Myocyte (in vitro differentiated cells): ENCODE results near the gene EIF4A2. TPM values are rescaled to one million over a fixed set of nuclear protein-coding genes. Genes with fewer than 3 reads are reported as not detected.
A peak's percentile ranks its signal among the peaks of the same experiment; 100 is the strongest.
"Not testable (repeated sequence)": the region's sequence is repeated elsewhere in the genome, so short reads cannot be mapped to it uniquely, and the experiment has no call there.

Experiments used
- DNase-seq: peaks from one replicate; pipeline ENCODE4 v3.0.0-alpha.2; 2012; ENCODE audit warnings: low read depth
- total RNA-seq: library from RNA; depleted of rRNA; stranded (reverse); fragments of >200 nt; gene quantifications from 2 replicates; pipeline ENCODE4 v1.2.3, GENCODE V29; 2014

Gene EIF4A2
- total RNA-seq, 1 donor from 2014 or later = 1,042 TPM

DNA sequence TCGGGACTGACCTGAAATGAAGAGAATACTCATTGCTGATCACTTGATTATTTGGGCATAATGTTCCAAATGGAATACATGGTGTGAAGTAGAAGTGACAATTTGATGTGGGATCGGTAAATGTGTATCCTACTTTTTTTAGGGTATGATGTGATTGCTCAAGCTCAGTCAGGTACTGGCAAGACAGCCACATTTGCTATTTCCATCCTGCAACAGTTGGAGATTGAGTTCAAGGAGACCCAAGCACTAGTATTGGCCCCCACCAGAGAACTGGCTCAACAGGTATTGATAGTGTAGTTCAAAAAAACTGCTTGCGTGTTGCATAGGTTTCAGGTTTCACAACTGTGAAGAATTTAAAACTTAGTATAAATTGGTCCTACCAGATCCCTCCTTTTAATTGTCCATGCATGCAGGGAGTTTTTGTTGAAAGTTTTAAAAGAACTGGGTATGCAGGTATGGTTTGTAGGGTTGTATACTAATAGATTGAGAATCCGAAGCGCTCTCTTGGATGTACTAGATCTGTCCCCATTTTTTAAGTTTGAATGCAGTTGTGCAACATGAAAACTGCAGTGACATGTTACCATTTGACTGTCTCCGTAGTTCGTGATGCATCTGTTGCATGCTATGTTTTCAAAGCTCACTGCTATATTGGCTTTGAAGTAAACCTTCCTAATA, 1.6 kb downstream of the EIF4A2 start:
- no peak for DNase-seq

DNA sequence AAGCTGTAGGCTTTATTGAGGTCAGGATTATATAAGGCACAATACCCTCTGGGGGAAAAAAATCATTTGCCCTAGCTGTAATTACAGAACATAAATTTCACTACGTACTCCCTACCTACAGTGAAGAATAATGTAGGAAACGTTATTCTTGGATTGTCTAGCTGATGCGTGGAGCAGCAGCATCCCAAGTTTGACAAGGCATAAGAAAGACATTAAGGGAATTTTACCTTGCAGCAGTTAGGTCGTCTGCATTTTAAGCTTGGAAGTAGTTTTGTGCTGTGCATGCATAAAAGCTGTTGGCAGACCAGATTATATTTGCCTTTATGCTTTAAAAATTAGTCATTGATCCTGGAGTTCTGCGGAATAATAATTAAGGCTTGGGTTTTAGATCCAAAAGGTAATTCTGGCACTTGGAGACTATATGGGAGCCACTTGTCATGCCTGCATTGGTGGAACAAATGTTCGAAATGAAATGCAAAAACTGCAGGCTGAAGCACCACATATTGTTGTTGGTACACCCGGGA, 2.2 kb downstream of the EIF4A2 start:
- no peak for DNase-seq

DNA sequence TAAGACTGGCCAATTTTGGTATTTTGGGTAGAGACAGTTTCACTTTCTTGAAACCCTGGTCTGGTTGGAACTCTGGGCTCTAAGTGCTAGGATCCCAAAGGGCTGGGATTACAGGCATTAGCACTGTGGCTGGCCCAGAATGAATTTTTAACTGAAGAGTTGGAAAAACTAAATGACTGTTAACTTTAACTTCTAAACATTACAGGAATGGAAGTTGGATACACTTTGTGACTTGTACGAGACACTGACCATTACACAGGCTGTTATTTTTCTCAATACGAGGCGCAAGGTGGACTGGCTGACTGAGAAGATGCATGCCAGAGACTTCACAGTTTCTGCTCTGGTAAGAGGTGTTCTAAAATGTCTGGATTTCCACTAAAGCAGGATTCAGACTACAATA, 3.5 kb downstream of the EIF4A2 start:
- DNase-seq = no peak

DNA sequence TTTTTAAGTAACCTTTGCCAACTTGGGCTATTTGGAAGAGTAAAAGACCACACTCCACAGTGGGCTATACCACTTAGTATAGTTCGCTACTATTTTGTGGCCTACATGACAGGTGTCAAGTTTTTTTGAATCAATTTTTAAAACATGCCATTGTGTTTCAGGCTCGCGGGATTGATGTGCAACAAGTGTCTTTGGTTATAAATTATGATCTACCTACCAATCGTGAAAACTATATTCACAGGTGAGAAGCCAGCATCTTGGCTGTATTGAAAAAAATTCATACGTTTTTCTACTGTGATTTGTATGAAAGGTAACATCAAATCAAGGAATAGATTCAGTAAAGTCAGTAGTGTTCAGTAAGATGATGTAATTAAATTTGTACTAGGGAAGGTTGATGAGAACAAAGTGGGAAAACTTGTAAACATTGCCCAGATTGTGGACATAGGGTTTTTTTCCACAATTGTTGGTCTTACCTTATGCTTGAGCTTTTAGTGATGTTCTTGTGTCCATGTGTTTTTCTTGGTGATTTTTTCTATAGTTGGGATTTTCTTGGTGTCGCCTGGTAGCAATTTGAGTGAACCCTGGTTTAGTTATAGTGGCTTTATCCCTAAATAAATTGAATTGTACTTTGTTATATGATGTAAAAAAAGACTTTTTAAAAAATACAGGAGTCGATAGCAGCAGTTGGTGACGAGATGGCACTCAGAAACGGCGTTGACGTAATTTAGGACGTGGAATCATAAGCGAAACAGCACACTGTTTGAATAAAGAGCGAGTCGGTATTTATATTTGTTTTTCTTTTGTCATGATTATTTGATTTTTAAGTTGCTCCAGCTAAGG, 4.5 kb downstream of the EIF4A2 start:
- no peak for DNase-seq

DNA sequence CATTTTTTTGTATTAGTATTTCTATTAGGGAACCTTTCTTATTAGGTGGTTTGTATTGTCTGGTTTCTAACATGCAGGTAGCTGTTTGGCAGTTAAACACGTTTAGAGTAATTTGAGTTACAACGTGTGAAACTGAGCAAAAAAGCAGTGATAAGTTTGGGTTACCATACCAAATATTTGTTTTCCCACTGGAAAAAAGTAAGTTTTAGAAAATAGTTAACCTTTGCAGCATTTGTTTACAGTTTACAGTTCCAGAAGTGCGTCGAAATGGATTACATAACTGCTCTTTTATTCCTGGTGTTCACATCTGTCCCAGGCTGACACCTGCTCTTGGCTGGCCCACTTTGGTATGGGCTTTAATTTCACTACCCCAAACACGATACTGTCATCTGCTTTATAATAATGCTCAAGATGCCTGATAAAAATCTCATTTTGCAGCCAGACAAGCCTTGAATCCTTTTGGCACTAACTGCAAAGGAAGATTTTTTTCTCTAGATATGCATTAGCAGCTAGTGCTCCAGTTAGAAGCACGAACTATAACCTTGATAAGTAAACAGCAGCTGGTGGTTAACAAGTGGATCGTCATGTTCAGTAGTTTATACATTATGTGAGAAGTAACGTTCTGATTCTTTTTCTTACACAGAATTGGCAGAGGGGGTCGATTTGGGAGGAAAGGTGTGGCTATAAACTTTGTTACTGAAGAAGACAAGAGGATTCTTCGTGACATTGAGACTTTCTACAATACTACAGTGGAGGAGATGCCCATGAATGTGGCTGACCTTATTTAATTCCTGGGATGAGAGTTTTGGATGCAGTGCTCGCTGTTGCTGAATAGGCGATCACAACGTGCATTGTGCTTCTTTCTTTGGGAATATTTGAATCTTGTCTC, 5.3 kb downstream of the EIF4A2 start:
- DNase-seq = no peak

DNA sequence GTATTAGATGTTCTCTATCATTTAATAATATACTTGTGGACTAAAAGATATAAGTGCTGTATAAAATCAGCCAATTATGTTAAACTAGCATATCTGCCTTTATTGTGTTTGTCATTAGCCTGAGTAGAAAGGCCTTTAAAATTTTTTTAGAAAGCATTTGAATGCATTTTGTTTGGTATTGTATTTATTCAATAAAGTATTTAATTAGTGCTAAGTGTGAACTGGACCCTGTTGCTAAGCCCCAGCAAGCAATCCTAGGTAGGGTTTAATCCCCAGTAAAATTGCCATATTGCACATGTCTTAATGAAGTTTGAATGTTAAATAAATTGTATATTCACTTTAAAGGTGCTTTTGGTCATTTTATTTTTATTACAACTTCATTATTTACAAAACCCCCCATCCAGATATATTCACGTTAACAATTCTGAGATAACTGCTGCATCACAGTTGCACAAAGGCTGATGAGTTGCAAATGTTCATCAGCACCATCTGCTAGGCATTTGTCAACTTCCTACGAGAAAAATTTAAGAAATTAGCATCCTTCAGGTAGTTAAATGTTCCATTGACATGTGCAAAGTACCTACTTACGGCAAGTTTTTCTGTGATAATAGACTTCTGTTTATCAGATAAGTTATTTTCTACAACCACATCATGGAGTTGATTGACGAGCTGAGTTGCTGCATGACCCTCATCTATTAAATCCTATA, 6.3 kb downstream of the EIF4A2 start:
- DNase-seq = no peak

DNA sequence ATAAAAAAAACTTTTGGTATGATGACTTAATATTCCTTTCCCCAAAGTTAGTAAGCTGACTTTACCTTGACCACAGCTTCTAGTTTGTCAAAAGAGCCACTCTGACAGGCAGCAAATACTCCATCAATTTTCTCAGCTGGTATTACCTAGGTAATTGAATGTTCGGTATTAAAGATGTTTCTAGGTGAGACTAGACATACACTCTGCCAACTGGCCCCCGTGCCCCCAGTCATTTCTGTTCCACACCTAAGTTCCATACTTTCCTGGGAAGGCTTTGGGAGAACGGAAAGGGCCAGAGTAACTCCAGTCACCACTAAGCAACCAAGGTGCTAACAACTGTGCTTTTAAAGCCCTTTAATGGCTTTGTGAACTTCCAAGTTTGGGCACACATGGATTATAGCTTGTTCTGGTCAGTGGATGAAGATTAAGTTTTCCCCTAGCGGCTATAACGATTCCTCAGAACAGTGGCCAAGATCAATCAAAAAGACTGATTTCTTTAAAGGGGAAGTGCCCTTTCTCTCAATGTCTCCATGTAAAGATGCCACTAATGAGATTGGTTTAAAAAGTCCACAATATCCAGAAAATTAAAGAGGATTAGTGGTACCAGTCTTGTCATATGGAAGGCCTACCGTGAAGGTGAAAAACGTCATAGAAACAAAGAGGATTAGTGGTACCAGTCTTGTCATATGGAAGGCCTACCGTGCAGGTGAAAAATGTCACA, 7.0 kb downstream of the EIF4A2 start:
- peak; percentile 26 for DNase-seq

DNA sequence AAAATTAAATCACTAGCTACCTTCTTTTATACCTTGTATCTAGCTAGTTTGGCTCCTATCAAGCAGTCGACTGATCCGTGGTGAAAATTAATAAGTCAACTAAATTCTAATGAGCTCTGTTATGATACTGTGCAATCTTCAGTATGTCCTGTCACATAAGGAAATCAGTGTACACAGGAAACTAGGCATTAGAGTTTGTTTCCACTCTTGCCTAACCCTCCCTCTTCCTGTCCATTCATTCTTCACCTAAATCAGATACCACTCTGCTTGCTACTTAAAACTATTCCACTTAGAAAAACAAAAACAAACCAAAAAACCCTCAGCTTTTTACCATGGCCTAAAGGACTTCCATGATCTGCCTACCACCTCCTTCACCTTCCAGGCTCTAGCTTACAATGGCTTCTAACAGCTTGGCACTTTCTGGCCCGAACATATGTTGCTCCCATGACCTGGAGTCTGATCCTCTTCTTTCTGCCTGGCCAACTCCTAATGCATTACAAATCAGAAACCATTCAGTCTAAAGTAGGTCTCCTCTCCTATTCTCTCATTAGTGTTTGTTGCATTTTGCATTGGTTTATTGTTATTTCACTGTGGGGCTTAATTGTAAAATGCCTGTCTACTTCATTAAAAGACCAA, 15.0 kb downstream of the EIF4A2 start:
- DNase-seq = no peak

DNA sequence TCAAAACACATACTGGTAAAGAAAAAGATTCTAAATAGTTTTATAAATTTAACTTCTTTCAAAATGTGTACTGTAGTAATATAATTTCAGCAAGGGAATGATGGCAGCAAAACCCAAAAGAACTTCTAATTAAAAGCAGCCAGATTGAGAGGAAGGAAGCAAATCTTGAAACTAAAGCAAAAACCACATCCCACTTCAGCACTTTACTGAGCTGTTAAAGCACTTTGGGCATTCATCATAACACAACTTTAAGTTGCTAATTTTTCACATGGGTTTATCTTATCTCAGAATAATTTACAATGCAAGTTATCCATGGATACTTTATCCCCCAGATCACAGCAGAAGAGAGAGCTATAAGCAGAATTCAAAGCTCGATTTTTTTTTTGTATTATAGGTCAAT, 16.9 kb downstream of the EIF4A2 start:
- DNase-seq = no peak

DNA sequence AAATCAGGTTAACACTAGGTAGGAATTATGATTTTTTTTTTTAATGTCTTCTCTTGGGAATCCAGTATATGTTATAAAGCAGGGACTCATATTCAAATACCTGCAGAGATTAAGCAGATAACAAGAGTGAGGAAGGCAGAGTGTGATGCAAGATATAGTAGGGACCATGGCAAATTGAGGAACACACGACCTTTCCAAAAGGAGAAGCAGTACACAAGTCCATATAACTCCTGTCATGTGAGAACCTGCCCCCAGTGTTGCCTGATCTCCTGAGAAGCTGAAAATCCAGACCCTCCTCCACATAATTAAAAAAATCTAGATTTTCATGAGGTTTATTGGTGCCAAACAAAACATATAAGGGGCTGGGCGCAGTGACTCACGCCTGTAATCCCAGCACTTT, 19.3 kb downstream of the EIF4A2 start:
- DNase-seq = no peak

DNA sequence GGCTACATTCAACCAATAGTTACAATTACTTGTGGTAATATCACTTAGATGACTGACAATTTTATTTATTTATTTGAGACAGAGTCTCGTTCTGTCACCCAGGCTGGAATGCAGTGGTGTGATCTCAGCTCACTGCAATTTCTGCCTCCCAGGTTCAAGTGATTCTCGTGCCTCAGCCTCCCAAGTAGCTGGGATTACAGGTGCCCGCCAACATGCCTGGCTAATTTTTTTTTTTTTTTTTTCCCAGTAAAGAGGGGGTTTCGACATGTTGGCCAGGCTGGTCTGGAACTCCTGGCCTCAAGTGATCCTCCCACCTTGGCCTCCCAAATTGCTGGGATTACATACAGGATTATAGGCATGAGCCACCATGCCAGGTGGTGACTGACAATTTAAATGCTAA, 20.1 kb downstream of the EIF4A2 start:
- DNase-seq = not testable (repeated sequence)

DNA sequence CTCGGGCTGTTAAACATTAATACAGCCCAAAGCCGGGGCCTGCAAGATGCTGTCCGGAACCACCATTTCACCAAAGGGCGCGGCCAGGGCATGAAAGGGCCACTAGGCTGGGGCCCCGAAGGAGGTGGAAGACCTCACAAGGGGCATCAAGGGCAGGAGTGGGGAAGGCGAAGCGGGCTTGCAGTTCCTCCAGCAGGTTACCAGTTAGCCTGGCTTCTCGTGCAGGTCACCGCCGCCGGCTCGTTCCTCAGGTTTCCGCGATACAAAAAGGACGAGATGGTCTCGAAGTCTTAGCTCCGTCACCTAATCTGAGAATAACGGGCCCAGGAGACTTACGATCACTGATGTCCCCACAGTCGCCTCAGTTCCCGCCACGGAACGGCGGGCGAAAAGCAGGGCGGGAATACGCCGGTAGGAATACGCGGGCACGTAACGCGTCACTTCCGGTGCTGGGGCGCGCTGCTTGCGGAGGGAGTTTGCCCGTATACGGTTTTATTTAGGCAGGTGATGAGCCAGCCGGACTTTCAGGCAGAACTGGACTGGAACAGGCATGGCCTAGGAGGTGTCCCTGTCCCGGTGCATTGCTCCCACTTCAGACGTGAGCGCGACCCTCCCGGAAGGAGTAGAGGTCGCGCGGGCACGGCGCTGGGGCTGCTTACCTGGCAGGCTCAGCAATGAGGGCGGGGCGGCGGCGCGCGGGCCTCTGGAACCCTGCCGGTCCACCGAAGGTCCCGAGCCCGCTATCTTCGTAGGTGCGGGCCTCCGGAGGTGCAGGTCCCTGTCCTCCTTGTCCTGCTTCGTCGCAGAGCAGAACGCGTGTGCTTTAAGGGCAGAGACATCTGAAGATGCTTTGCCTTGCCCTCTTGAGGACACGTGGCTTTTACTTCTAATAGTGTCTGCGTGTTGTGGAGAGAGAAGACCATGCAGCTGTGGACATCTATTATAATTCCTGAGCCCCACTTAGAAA, 23.0 kb downstream of the EIF4A2 start, which contains the start of gene RFC4:
TSS of gene RFC4 (minus strand) at position 394 of the 967 bp plus-strand sequence. CDS start 1,769 bp downstream, outside the sequence.
- peak; percentile 75 for DNase-seq

DNA sequence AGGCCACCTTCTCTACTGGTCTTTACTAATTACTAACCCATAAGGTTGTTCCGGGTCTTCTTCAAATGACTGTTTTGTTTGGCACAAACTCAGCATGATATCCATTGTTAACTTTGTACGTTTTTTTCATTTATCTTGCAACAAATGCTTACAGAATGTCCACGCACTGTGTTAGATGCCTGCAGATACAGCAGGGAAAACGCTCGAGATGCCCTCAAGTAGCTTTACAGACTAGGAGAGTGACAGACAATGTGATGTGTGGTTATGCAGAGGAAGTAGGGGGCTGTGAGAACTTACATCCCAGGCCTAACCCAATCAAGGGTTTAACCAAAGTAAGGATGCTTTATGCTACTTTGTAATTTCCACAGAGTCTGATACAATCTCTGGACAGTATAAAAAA, 23.9 kb downstream of the EIF4A2 start:
- no peak for DNase-seq

DNA sequence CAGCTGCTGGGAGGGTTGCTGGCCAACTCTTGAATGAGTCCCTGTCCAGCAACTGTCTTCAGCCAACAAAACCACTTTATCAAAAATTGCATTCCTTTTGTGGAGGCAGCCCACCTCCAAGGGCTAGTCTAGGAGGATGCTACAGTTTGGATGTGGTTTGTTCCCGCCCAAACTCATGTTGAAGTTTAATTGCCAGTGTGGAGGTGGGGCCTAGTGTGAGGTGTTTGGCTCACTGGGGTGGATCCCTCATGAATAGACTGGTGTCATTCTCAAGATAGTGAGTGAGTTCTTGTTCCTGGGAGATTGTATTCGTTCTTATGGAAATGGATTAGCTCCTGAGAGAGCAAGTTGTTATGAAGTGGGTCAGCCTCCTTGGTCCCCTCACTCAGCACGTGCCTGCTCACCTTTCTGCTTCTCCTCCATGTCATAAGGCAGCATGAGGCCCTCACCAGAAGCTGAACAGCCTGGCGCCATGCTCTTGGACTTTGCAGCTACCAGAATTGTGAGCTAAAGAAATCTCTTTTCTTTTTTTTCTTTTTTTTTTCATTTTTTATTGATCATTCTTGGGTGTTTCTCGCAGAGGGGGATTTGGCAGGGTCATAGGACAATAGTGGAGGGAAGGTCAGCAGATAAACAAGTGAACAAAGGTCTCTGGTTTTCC, 27.1 kb downstream of the EIF4A2 start:
- DNase-seq = no peak

DNA sequence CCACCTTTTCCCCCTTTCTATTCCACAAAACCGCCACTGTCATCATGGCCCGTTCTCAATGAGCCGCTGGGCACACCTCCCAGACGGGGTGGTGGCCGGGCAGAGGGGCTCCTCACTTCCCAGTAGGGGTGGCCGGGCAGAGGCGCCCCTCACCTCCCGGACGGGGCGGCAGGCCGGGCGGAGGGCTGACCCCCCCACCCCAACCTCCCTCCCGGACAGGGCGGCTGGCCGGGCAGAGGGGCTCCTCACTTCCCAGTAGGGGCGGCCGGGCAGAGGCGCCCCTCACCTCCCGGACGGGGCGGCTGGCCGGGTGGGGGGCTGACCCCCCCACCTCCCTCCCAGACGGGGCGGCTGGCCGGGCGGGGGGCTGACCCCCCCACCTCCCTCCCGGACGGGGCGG, 27.9 kb downstream of the EIF4A2 start:
- not testable (repeated sequence) for DNase-seq

DNA sequence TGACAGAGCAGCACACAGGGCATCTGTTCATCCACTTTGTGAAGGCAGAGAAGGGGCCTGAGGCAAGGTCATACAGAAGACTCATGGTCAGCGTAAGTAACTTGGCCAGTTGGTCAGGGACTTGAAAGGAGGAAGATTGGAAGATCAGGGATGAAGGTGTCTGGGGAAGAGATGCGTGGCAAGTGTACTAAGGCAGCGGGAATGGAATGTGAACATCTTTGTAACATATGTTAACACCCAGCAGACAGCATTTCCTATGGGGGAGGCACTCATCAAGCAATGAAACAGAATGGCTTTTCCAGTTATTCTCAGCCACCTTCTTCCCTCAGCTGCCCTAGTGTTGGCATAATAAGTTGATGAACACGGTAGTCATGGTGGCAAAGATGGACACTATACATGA, 30.7 kb downstream of the EIF4A2 start:
- DNase-seq = no peak

DNA sequence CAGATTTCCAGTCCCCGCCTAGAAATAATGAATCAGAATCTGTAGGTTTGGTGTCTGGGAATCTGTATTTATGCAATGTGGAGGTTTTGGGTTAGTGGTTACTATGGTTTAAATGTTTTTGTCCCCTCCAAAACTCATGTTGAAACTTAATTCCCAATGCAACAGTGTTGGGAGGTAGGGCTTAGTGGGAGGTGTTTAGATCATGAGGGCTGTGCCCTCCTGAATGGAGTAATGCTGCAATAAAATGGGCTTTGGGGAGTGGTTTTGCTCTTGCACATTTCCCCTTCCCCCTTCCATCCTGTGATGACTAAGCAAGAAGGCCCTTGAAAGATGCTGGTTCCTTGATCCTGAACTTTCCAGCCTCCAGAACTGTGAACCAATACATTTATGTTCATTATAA, 32.1 kb downstream of the EIF4A2 start:
- no peak for DNase-seq

DNA sequence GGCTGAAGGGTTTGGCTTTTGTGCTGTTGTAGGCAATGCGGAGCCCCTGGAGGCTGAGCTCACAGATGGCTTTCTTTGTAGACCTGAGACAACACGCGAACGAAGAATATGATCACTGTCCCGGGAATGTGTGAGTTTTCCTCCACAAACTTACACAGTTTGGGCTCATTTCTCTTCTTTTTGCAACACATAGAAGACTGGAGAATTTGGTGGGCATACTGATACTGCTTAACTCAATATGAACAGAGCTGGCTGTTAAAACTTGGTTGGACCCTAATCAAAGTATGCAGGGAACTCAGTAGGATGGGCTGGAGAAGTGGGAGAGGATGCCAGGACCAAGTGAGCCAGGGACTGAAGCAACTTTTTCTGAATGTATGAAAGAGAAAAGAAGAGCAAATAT, 35.1 kb downstream of the EIF4A2 start:
- DNase-seq = no peak
